HepG2 (cell line): Measurements from ENCODE around the gene SUOX. TPM values are rescaled to one million over a fixed set of nuclear protein-coding genes. Genes with fewer than 3 reads are reported as not detected.

Source experiments
- CERS6 ChIP-seq: sonication (generic); formaldehyde crosslinking; IDR thresholded peaks from 2 replicates; pipeline ENCODE4 v1.5.0; 2020; ENCODE audit warnings: missing genetic modification reagents
- CREM ChIP-seq, 2 experiments: sonication (generic) in 1 of 2; formaldehyde crosslinking in 1 of 2; IDR thresholded peaks; 2 replicates each; pipeline versions ENCODE4 v1.4.0 to v1.6.1; 2016 to 2020; ENCODE audit warnings: antibody characterized with exemption in 1 of 2, mild to moderate bottlenecking in 1 of 2, missing genetic modification reagents in 1 of 2
- KLF9 ChIP-seq: IDR thresholded peaks from 2 replicates; pipeline ENCODE4 v1.6.1; 2016; ENCODE audit warnings: low read depth
- LRRFIP1 ChIP-seq: sonication (generic); formaldehyde crosslinking; conservative IDR thresholded peaks from 2 replicates; pipeline ENCODE4 v1.4.0; 2020; ENCODE audit warnings: missing genetic modification reagents
- MXI1 ChIP-seq: IDR thresholded peaks from 3 replicates; pipeline ENCODE4 v1.6.1; 2012; ENCODE audit warnings: low read depth, low read length, inconsistent platforms, borderline replicate concordance
- SALL2 ChIP-seq: sonication (generic); formaldehyde crosslinking; IDR thresholded peaks from 2 replicates; pipeline ENCODE4 v1.8.1; 2023; ENCODE audit warnings: mild to moderate bottlenecking, missing genetic modification reagents, inconsistent platforms
- TCF12 ChIP-seq, 2 experiments: fragments of 450-650 bp in 1 of 2; sonication (generic) in 1 of 2; formaldehyde crosslinking in 1 of 2; IDR thresholded peaks; 2 replicates each; pipeline versions ENCODE4 v1.6.1 to v1.8.0; 2017 to 2022; ENCODE audit warnings: antibody characterized with exemption in 1 of 2, mild to moderate bottlenecking in 1 of 2, missing genetic modification reagents in 1 of 2, moderate library complexity in 1 of 2
- WIZ ChIP-seq: sonication (generic); formaldehyde crosslinking; IDR thresholded peaks from 2 replicates; pipeline ENCODE4 v1.5.1; 2020; ENCODE audit warnings: mild to moderate bottlenecking, missing genetic modification reagents
- YY1 ChIP-seq: IDR thresholded peaks from 2 replicates; pipeline ENCODE4 v1.6.1; 2011; ENCODE audit warnings: low read length, low read depth, moderate library complexity, mild to moderate bottlenecking; ENCODE audit not compliant: insufficient read depth, insufficient replicate concordance
- ZBTB26 ChIP-seq: IDR thresholded peaks from 2 replicates; pipeline ENCODE4 v1.6.1; 2016; ENCODE audit warnings: missing compliant biosample characterization, missing genetic modification reagents, borderline replicate concordance
- ZNF292 ChIP-seq: sonication (generic); formaldehyde crosslinking; IDR thresholded peaks from 2 replicates; pipeline ENCODE4 v1.8.1; 2022; ENCODE audit warnings: mild to moderate bottlenecking, low read depth, missing genetic modification reagents, borderline replicate concordance
- ZNF326 ChIP-seq: sonication (generic); formaldehyde crosslinking; IDR thresholded peaks from 2 replicates; pipeline ENCODE4 v1.4.0; 2020; ENCODE audit warnings: missing genetic modification reagents, borderline replicate concordance
- ZNF33B ChIP-seq: sonication (generic); formaldehyde crosslinking; IDR thresholded peaks from 2 replicates; pipeline ENCODE4 v1.5.1; 2020; ENCODE audit warnings: mild to moderate bottlenecking, missing genetic modification reagents
- ZNF776 ChIP-seq: sonication (generic); formaldehyde crosslinking; IDR thresholded peaks from 2 replicates; pipeline ENCODE4 v1.4.0; 2020; ENCODE audit warnings: mild to moderate bottlenecking, missing genetic modification reagents
- ZNF879 ChIP-seq: sonication (generic); formaldehyde crosslinking; IDR thresholded peaks from 2 replicates; pipeline ENCODE4 v1.8.1; 2023; ENCODE audit warnings: missing genetic modification reagents
- polyA plus RNA-seq, 8 experiments: library from polyadenylated mRNA; depleted of rRNA in 3 of 8; stranded (reverse) in 7 of 8; unstranded in 1 of 8; fragments of >200 nt; fragmentation: Illumina TruSeq in 4 of 8; extraction: Trizol in 4 of 8; gene quantifications; 2 replicates each; pipeline versions ENCODE4 v1.2.1 to v1.2.3, GENCODE V29; 2011 to 2016; ENCODE audit warnings: low read depth in 4 of 8, missing spikeins in 1 of 8, mixed read lengths in 1 of 8; ENCODE audit not compliant: insufficient read depth in 1 of 8
- total RNA-seq, 5 experiments: library from RNA; depleted of rRNA; stranded (reverse); fragments of >200 nt; fragmentation: Illumina TruSeq; extraction: Trizol; gene quantifications; 2 replicates each; pipeline ENCODE4 v1.2.3, GENCODE V29; 2016; ENCODE audit warnings: low read depth in 1 of 5
- TF ChIP-seq, protein P1 (sequence below): sonication (generic); formaldehyde crosslinking; IDR thresholded peaks from 2 replicates; pipeline ENCODE4 v1.4.0; 2020; ENCODE audit warnings: missing genetic modification reagents, borderline replicate concordance
- TF ChIP-seq, protein P2 (sequence below): sonication (generic); formaldehyde crosslinking; IDR thresholded peaks from 2 replicates; pipeline ENCODE4 v1.5.0; 2020; ENCODE audit warnings: mild to moderate bottlenecking, low read depth, missing genetic modification reagents, borderline replicate concordance

Gene SUOX
- total and polyA plus RNA-seq, 2 of the 13 experiments (the other 11 are each of a cell fraction or from before 2014, with no cell fraction given): 23.9 to 25.9 TPM

- no peak for TF ChIP-seq ZNF326 (CRISPR knock-in tag)
- TF ChIP-seq CREM (IDR thresholded peaks at IDR 0.05): peak; percentile 97
- TF ChIP-seq CREM (CRISPR knock-in tag; IDR thresholded peaks at IDR 0.05): peak; percentile 24; the same call in 1 of the 2 replicates
- TF ChIP-seq ZNF33B (CRISPR knock-in tag): no peak
- TF ChIP-seq, protein P1, sequence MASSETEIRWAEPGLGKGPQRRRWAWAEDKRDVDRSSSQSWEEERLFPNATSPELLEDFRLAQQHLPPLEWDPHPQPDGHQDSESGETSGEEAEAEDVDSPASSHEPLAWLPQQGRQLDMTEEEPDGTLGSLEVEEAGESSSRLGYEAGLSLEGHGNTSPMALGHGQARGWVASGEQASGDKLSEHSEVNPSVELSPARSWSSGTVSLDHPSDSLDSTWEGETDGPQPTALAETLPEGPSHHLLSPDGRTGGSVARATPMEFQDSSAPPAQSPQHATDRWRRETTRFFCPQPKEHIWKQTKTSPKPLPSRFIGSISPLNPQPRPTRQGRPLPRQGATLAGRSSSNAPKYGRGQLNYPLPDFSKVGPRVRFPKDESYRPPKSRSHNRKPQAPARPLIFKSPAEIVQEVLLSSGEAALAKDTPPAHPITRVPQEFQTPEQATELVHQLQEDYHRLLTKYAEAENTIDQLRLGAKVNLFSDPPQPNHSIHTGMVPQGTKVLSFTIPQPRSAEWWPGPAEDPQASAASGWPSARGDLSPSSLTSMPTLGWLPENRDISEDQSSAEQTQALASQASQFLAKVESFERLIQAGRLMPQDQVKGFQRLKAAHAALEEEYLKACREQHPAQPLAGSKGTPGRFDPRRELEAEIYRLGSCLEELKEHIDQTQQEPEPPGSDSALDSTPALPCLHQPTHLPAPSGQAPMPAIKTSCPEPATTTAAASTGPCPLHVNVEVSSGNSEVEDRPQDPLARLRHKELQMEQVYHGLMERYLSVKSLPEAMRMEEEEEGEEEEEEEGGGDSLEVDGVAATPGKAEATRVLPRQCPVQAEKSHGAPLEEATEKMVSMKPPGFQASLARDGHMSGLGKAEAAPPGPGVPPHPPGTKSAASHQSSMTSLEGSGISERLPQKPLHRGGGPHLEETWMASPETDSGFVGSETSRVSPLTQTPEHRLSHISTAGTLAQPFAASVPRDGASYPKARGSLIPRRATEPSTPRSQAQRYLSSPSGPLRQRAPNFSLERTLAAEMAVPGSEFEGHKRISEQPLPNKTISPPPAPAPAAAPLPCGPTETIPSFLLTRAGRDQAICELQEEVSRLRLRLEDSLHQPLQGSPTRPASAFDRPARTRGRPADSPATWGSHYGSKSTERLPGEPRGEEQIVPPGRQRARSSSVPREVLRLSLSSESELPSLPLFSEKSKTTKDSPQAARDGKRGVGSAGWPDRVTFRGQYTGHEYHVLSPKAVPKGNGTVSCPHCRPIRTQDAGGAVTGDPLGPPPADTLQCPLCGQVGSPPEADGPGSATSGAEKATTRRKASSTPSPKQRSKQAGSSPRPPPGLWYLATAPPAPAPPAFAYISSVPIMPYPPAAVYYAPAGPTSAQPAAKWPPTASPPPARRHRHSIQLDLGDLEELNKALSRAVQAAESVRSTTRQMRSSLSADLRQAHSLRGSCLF (CRISPR knock-in tag): peak; percentile 77; the same call in 1 of the 2 replicates
- TF ChIP-seq, protein P2, sequence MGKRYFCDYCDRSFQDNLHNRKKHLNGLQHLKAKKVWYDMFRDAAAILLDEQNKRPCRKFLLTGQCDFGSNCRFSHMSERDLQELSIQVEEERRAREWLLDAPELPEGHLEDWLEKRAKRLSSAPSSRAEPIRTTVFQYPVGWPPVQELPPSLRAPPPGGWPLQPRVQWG (CRISPR knock-in tag): no peak
- no peak for TF ChIP-seq LRRFIP1
- TF ChIP-seq ZNF879 (CRISPR knock-in tag): no peak
- peak; percentile 94; the same call in 1 of the 2 replicates for TF ChIP-seq SALL2 (CRISPR knock-in tag)
- no peak for TF ChIP-seq ZNF776 (CRISPR knock-in tag)
- peak; percentile 63 for TF ChIP-seq YY1
- TF ChIP-seq MXI1: peak; percentile 76; the same call in 1 of the 3 replicates
- TF ChIP-seq ZBTB26 (CRISPR knock-in tag): peak; percentile 66; the same call in 1 of the 2 replicates
- no peak for TF ChIP-seq TCF12 (IDR thresholded peaks at IDR 0.05)
- TF ChIP-seq TCF12 (CRISPR knock-in tag; IDR thresholded peaks at IDR 0.05): 0 out of 2 replicates have a peak, but pooled peaks have one; percentile 43
- no peak for TF ChIP-seq WIZ
- TF ChIP-seq KLF9 (CRISPR knock-in tag): no peak
- no peak for TF ChIP-seq CERS6 (CRISPR knock-in tag)
- no peak for TF ChIP-seq ZNF292 (CRISPR knock-in tag)
Observed at GRCh38 chr12:56041552-56042429, 44.7 kb downstream of the SUOX start, which contains the start of gene RPS26 (continued).
